Heart left ventricle (tissue), 13 donors: Measurements from ENCODE around the gene PCBD2.

Experiments used
- CTCF ChIP-seq, 12 donors: fragments of 200-600 bp; sonication (generic) in 4 of 12; IDR thresholded peaks; one replicate each; pipeline versions ENCODE4 v1.5.0 to v1.8.0; 2018 to 2022; ENCODE audit warnings: antibody characterized with exemption in 12 of 12, mild to moderate bottlenecking in 5 of 12
- POLR2A ChIP-seq, 2 donors: fragments of 450-650 bp; IDR thresholded peaks; one replicate each; pipeline ENCODE4 v1.6.1; 2017; ENCODE audit warnings: antibody characterized with exemption in 2 of 2, mild to moderate bottlenecking in 2 of 2, moderate library complexity in 2 of 2
- donor health status: ischemic (EF 13 %, LVEDD 7.1; RV severe dilation, severe dysfunction).
- donor health status: DM: no; HTN: yes; CAD: no.
- donor health status: DM: no; HTN: no; CAD: no.
- donor health status: ischemic (EF 25% LVEDD 6.9; RV normal size, moderate dysfunction).
- donor health status: ischemic (EF 25% LVEDD 5.7; RV mildly dilated, moderate dysfunction).
- donor health status: ischemic (EF 35%, LVEDD 5.7; RV mildly dilated, moderate dysfunction).
- donor health status: nonischemic (EF 11% LVEDD 7.7; RV severe dilation, severe dysfunction).
- donor health status: DM: yes; HTN: yes; CAD: no.
- donor health status: PGD.
- donor health status: ischemic (EF 29% LVEDD 5.4; RV normal size, mild dysfunction).
- donor health status: nonischemic (EF 23%, LVEDD 6.1; RV moderate dilation, normal function).

DNA sequence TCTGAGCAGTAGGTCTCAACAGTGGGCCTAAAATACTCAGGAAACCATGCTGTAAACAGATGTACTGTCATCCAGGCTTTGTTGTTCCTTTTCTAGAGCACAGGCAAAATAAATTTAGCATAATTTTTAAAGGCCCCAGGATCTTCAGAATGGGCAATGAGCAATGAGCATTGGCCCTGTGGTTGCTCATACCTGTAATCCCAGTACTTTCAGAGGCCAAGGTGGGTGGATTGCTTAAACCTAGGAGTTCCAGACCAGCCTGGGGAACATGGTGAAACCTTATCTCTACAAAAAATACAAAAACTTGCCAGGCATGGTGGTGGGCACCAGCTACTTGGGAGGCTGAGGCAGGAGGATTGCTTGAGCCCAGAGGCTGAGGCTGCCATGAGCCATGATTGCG, 13.5 kb upstream of the PCBD2 start:
- TF ChIP-seq CTCF (IDR thresholded peaks at IDR 0.05) (no peak), POLR2A (IDR thresholded peaks at IDR 0.05) (no peak)
